Activated CD8-positive, alpha-beta memory T cell treated with anti-CD3 and anti-CD28 coated beads for 48 hours (primary cell): ENCODE results near the gene FBXW7.

Experiments
- DNase-seq, 3 experiments: peaks; one replicate each; pipeline ENCODE4 v3.0.0-alpha.2; 2020; ENCODE audit warnings: low read depth in 2 of 3, low spot score in 2 of 3

The FBXW7 gene

DNA sequence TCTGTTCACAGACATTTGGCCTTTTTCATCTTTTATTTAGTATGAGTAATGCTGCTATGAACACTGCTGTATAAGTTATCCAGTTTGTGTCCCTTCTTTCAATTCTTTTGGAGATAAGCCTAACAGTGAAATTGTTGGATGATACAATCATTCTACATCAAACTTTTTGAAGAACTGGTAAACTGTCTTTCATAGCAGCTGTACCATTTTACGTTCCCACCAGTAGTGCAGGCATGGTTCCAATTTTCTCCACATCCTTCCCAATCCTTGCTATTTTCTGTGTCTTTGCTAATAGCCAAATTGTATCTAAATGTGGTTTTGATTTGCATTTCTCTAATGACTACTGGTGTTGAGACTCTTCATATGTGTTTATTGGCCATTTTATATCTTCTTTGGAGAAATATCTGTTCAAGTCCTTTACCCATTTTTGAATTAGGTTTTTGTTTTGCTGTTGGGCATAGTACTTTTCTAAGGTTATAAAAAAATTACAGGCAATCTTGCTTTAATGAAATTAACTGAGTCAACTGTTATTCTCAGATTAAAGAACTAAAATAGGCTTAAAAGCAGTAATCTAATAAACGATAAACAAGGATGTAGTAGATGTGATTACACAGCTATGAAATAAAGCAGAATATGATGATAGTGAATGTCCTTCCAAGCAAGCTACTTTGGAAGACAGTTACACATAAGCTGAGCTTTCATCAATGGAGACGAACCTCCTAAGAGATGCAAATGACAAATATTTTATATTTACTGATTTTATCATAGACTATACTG is 57.2 kb downstream of the FBXW7 start:
- no peak for DNase-seq

GRCh38 chr4:152476796-152477195 is 59.1 kb downstream of the FBXW7 start:
- DNase-seq, result no peak

GRCh38 chr4:152471251-152471792 is 64.6 kb downstream of the FBXW7 start:
- DNase-seq, result no peak

DNA sequence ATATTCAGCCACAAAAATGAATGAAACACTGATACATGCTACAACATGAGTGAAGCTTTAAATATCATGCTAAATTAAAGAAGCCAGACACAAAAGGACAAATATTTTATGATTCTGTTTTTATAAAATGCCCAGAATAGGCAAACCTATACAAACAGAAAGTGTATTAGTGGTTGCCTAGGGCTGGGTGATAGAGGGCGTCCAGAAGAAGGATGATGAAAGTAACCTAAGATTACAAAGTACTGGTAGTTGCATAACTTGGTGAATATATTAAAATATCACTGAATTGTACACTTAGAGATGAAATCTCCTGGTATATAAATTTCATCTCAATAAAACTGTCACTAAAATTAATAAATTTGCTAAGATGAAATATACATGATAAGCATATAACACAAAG is 67.5 kb downstream of the FBXW7 start:
- no peak for DNase-seq

DNA sequence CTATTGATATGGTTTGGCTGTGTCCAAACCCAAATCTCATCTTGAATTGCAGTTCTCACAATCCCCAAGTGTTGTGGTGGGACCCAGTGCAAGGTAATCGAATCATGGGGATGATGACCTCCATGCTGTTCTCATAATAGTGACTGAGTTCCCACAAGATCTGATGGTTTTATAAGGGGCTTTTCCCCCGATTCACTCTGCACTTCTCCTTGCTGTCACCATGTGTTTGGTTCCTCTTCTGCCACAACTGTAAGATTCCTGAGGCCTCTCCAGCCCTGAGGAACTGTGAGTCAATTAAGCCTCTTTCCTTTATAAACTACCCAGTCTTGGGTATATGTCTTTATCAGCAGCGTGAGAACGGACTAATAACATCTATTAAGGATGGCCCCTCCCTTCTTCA is 68.8 kb downstream of the FBXW7 start:
- no peak for DNase-seq

- DNase-seq, result no peak
Observed at GRCh38 chr4:152464030-152464823, 71.7 kb downstream of the FBXW7 start.

DNA sequence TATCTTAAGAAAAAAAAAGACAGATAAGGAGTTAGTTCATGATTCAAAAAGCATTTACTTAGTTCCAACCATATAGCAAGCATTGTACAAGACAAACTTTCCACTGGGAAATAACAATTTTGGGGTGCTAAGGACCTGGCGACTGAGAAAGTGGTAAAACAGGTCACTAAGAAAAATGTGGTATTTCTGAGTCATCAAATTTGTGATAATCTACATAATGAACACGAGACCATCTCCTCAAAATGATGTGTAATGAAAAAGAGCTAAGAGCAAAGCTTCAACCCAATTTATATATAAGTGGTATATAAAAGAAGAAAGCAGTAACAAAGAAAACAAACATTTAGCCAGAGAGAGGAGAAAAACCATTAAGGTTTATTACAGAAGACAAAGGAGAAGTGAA is 72.3 kb downstream of the FBXW7 start:
- no peak for DNase-seq

- no peak for DNase-seq
Observed at GRCh38 chr4:152462695-152463094, 73.2 kb downstream of the FBXW7 start.

- DNase-seq, result no peak
Observed at GRCh38 chr4:152462047-152462446, 73.8 kb downstream of the FBXW7 start.

- DNase-seq, result no peak
Observed at GRCh38 chr4:152460488-152460887, 75.4 kb downstream of the FBXW7 start.

- DNase-seq, result no peak
Observed at GRCh38 chr4:152459326-152459725, 76.6 kb downstream of the FBXW7 start.

DNA sequence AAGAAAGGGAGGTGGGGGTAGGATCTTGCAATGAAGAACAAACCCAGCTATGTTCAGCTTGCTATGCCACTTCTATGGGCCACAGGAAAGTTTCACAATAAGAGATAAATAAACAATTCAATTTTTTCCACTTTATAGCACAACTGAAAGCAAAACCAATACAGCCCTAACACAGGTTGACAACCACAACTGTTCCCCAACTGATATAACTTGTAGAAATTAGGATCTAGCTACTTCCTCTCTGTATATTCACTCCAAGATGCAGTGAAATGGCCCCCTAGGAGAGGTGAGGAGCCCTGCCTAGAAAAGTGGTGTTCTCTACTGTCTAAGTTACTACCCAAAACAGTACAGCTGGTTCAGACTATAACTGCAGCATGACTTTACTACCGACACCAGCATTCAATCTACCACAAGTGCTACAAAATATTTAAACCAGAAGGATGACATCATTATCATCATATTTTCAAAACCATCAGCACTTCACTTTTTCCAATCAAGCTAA is 77.0 kb downstream of the FBXW7 start:
- DNase-seq, result no peak

- no peak for DNase-seq
Observed at GRCh38 chr4:152456609-152457008, 79.3 kb downstream of the FBXW7 start.

DNA sequence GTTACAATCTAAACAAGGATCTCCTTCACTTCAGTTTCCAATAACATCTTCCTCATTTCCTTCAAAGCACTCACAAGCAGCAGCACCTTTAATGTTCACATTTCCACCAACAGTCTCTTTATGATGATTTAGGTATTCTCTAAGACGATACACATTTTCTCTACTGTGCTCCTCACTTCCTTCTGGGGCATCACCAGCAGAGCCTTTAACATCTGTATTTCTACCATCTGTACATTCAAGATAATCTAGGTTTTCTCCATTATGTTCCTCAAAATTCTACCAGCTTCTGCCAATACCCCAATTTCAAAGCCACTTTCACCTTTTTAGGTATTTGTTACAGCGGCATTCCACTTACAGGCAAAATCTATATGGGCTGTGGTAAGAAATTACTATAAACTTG is 80.6 kb downstream of the FBXW7 start:
- DNase-seq, result no peak

- no peak for DNase-seq
Observed at GRCh38 chr4:152454398-152455011, 81.4 kb downstream of the FBXW7 start.

GRCh38 chr4:152451496-152451895 is 84.4 kb downstream of the FBXW7 start:
- no peak for DNase-seq

DNA sequence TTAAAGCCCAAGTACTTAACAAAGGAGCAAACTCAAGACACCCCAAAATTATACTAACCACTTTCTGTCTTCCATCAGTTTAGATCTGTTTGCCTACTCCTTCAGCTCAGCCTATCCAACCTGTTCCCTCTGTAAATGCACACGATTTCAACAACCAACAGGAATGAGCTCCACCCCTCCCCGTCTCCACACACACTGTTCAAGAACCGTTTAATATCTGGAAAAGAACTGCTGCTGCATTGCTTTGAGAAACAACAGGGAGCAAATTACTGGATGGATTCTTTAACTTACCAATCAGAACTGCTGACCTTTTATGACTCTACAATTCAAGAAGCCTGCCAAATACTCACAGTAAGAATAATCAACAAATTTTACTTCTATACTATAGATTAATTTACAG is 87.0 kb downstream of the FBXW7 start:
- no peak for DNase-seq

- DNase-seq, result no peak
Observed at GRCh38 chr4:152448038-152448707, 87.7 kb downstream of the FBXW7 start.

- DNase-seq, result no peak
Observed at GRCh38 chr4:152443859-152444258, 92.0 kb downstream of the FBXW7 start.

GRCh38 chr4:152437561-152437960 is 98.3 kb downstream of the FBXW7 start:
- no peak for DNase-seq

DNA sequence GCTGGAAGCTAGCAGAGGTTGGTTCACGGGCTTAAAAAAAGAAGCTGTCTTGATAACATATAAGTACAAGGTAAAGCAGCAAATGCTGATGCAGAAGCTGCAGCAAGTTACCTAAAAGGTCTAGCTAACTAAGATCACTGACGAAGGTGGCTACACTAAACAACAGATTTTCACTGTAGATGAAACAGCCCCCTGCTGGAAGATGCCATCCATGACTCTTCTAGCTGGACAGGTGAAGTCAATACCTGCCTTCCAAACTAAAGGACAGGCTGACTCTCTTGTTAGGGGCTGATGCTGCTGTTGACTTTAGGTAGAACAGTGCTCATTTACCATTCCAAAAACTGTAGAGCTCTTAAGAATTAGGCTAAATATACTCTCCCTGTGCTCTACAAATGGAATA is 99.5 kb downstream of the FBXW7 start:
- no peak for DNase-seq
